Left cardiac atrium (tissue), 2 donors: ENCODE results near the gene HEMK1. TPM values are rescaled to one million over a fixed set of nuclear protein-coding genes. Genes with fewer than 3 reads are reported as not detected.

Experiments
- total RNA-seq, 2 donors: library from RNA; stranded (reverse); fragmentation: NEBNext Ultra II Directional; extraction: Animal tissue kit (Norgen Biotek cat#: 25700); gene quantifications; one replicate each; pipeline ENCODE4 v1.2.1, GENCODE V29; 2021
- donor health status: DM: no; HTN: yes; CAD: no; lungs with severe emphysema.
- donor health status: DM: yes; HTN: yes; CAD: no.

HEMK1 gene
- total RNA-seq, 2 donors from 2014 or later, result 11.8 to 19.7 TPM

Other genes starting within 250 kb of the HEMK1 start
- 100 to 1,000 TPM in 1 of 2 donors, 10 to 100 TPM in 1; 53.4 to 103 TPM for gene HYAL2, start 246.8 kb upstream of the HEMK1 start, total RNA-seq
- 10 to 100 TPM; 26.2 to 27.5 TPM for gene TUSC2, start 241.3 kb upstream of the HEMK1 start, total RNA-seq
- 10 to 100 TPM; 20.7 to 25.6 TPM for gene RASSF1, start 228.7 kb upstream of the HEMK1 start, total RNA-seq
- gene ZMYND10, start 223.8 kb upstream of the HEMK1 start, total RNA-seq, result under 1 TPM in 1 of 2 donors, not detected in 1; 0.29 TPM
- 10 to 100 TPM; 12.6 to 19.9 TPM for gene NPRL2, start 218.7 kb upstream of the HEMK1 start, total RNA-seq
- gene CYB561D2, start 218.7 kb upstream of the HEMK1 start, total RNA-seq, result 1 to 10 TPM; 7.6 to 9.2 TPM
- 10 to 100 TPM; 28.7 to 33.4 TPM for gene TMEM115, start 210.0 kb upstream of the HEMK1 start, total RNA-seq
- 1 to 10 TPM; 4.6 to 7.8 TPM for gene CACNA2D2, start 65.9 kb upstream of the HEMK1 start, total RNA-seq
- gene C3orf18, start 1.8 kb upstream of the HEMK1 start, total RNA-seq, result 10 to 100 TPM; 29.7 to 32.3 TPM
- gene CISH, start 42.3 kb downstream of the HEMK1 start, total RNA-seq, result 10 to 100 TPM in 1 of 2 donors, 1 to 10 TPM in 1; 10.0 to 41.9 TPM
- gene MAPKAPK3, start 47.6 kb downstream of the HEMK1 start, total RNA-seq, result 100 to 1,000 TPM; 170 to 177 TPM
- 1 to 10 TPM; 2.8 to 3.8 TPM for gene DOCK3, start 105.4 kb downstream of the HEMK1 start, total RNA-seq